ENCODE data around the gene ARL3. TPM values are rescaled to one million over a fixed set of nuclear protein-coding genes. Genes with fewer than 3 reads are reported as not detected.
A peak's percentile ranks its signal among the peaks of the same experiment; 100 is the strongest.

Gene ARL3
- total RNA-seq, 2 experiments from 2014 or later, result 0.99 to 1.3 TPM

- no peaks in the 10 kb centered on the region for H3K27me3 ChIP-seq (ENCODE audit: control insufficient read depth in 1 of 2, insufficient read depth in 2 of 2, low read length in 2 of 2)
- Mint-ChIP-seq H3K27me3 (no peaks in the 10 kb centered on the region), H3K27ac (peak overlapping the region; percentile 81), H3K4me1 (ENCODE audit: low read depth) (peaks cover 49% of the 10 kb centered on the region), H3K4me3 (peak overlapping the region; percentile 62), H3K9me3 (no peaks in the 10 kb centered on the region), H3K36me3 (ENCODE audit: low read depth) (peaks cover 14% of the 10 kb centered on the region)
- H3K9me3 ChIP-seq (ENCODE audit: control insufficient read depth in 1 of 2, insufficient read depth in 1 of 2, low read length in 2 of 2), result no peaks in the 10 kb centered on the region
- peak overlapping the region in 1 of 2 donors; percentile 25 for H3K27ac ChIP-seq (ENCODE audit: low read depth in 1 of 2, low read length in 2 of 2)
- ChIA-PET CTCF (interaction anchor here (0.5 to 6.2 kb wide), 5 partner anchors 9 to 67 kb away, joined by 3 to 30 read pairs (median 20); partner anchors contain the start of genes TRIM8 and WBP1L), POLR2A (interaction anchor here (0.6 to 4.1 kb wide), 6 partner anchors 38 to 1311 kb away, joined by 3 to 32 read pairs (median 4); partner anchors contain the start of gene TRIM8)
- intact Hi-C loops (cut with DNase I, micrococcal nuclease), result loop anchor here (2.0 to 10.0 kb wide), 5 partner anchors 35 to 1357 kb away; partner anchors contain the start of genes BTRC (in 1 of the 2) and NOLC1 (in 1 of the 2)
- no peaks in the 10 kb centered on the region for H3K36me3 ChIP-seq (ENCODE audit: insufficient read depth, low read length)
- DNase-seq (no peak), ATAC-seq (ENCODE audit: poor library complexity) (no peak)
- peak overlapping the region; percentile 6 for H3K4me3 ChIP-seq (ENCODE audit: low read length)
- peaks cover 28% of the 10 kb centered on the region for H3K4me1 ChIP-seq (ENCODE audit: insufficient read depth, low read length)
- no peak for TF ChIP-seq CTCF (IDR thresholded peaks at IDR 0.05)
These were observed 2.1 kb downstream of the ARL3 start for GRCh38 chr10:102712089-102712488.

GRCh38 chr10:102710609-102711008 is 3.6 kb downstream of the ARL3 start:
- Histone ChIP-seq H3K4me1 (ENCODE audit: insufficient read depth, low read length) (peaks cover 20% of the 10 kb centered on the region), H3K27ac (ENCODE audit: low read depth in 1 of 2, low read length in 2 of 2) (peak overlapping the region in 1 of 2 donors; percentile 36), H3K4me3 (ENCODE audit: low read length) (no peak overlapping the region), H3K9me3 (ENCODE audit: control insufficient read depth in 1 of 2, insufficient read depth in 1 of 2, low read length in 2 of 2) (no peaks in the 10 kb centered on the region), H3K27me3 (ENCODE audit: control insufficient read depth in 1 of 2, insufficient read depth in 2 of 2, low read length in 2 of 2) (no peaks in the 10 kb centered on the region), H3K36me3 (ENCODE audit: insufficient read depth, low read length) (no peaks in the 10 kb centered on the region)
- Mint-ChIP-seq H3K4me3 (peak overlapping the region; percentile 27), H3K27me3 (no peaks in the 10 kb centered on the region), H3K9me3 (no peaks in the 10 kb centered on the region), H3K36me3 (ENCODE audit: low read depth) (peaks cover 9% of the 10 kb centered on the region), H3K27ac (peak overlapping the region; percentile 31), H3K4me1 (ENCODE audit: low read depth) (peaks cover 40% of the 10 kb centered on the region)
- TF ChIP-seq CTCF (IDR thresholded peaks at IDR 0.05), result no peak
- peak in 2 of 14 experiments; percentile 6 to 20 for DNase-seq
- POLR2A ChIA-PET, result interaction anchor here (1.1 to 1.4 kb wide), 4 partner anchors 9 to 66 kb away, joined by 4 to 6 read pairs (median 4); partner anchors contain the start of gene TRIM8
- no peak for ATAC-seq (ENCODE audit: poor library complexity)
- CTCF ChIA-PET, result interaction anchor here (0.5 to 6.2 kb wide), 3 partner anchors 32 to 65 kb away, joined by 4 to 30 read pairs (median 28); partner anchors contain the start of genes TRIM8 and WBP1L
- intact Hi-C loops (cut with DNase I, micrococcal nuclease), result loop anchor here (5.0 to 10.0 kb wide), 3 partner anchors 33 to 1356 kb away; partner anchors contain the start of genes BTRC (in 1 of the 2) and NOLC1 (in 1 of the 2)

- POLR2A ChIA-PET, result interaction anchor here (1.2 kb wide), 1 partner anchor 8 kb away, joined by 4 read pairs; no protein-coding TSS in a partner anchor
- peaks cover 15% of the 10 kb centered on the region for H3K36me3 Mint-ChIP-seq (ENCODE audit: low read depth)
- no peak for TF ChIP-seq CTCF (IDR thresholded peaks at IDR 0.05)
- no peak overlapping the region for H3K4me3 ChIP-seq (ENCODE audit: low read length)
- H3K27ac ChIP-seq (ENCODE audit: low read depth in 1 of 2, low read length in 2 of 2), result no peak overlapping the region
- intact Hi-C loops (cut with DNase I, micrococcal nuclease), result no loop called here
- CTCF ChIA-PET, result interaction anchor here (0.6 to 1.4 kb wide), 2 partner anchors 14 to 662 kb away, joined by 3 read pairs; partner anchors contain the start of gene TAF5
- H3K27me3 Mint-ChIP-seq, result no peaks in the 10 kb centered on the region
- no peak overlapping the region for H3K27ac Mint-ChIP-seq
- ATAC-seq (ENCODE audit: poor library complexity) (no peak), DNase-seq (no peak)
- H3K4me1 ChIP-seq (ENCODE audit: insufficient read depth, low read length), result no peaks in the 10 kb centered on the region
- peaks cover 3% of the 10 kb centered on the region for H3K36me3 ChIP-seq (ENCODE audit: insufficient read depth, low read length)
- no peaks in the 10 kb centered on the region for H3K27me3 ChIP-seq (ENCODE audit: control insufficient read depth in 1 of 2, insufficient read depth in 2 of 2, low read length in 2 of 2)
- no peaks in the 10 kb centered on the region for H3K9me3 Mint-ChIP-seq
- H3K4me3 Mint-ChIP-seq, result no peak overlapping the region
- peaks cover 10% of the 10 kb centered on the region for H3K4me1 Mint-ChIP-seq (ENCODE audit: low read depth)
- no peaks in the 10 kb centered on the region for H3K9me3 ChIP-seq (ENCODE audit: control insufficient read depth in 1 of 2, insufficient read depth in 1 of 2, low read length in 2 of 2)
These were observed 8.7 kb downstream of the ARL3 start for GRCh38 chr10:102705531-102705930.

All from CD4-positive, alpha-beta T cell (primary cell).